WTC11 (cell line): Measurements from ENCODE around the gene CIRBP. TPM values are rescaled to one million over a fixed set of nuclear protein-coding genes. Genes with fewer than 3 reads are reported as not detected.

Experiments
- ATAC-seq: fragments of 200-7000 bp; cut with Tn5 transposase; 2 replicates; pipeline ENCODE4 v1.10.0; 2021; ENCODE audit warnings: mild to moderate bottlenecking, moderate library complexity
- CTCF ChIA-PET: fragments of 300-600 bp; sonication (Branson Sonifier 250); formaldehyde crosslinking; loops from one replicate; lab custom pipeline; 2021; ENCODE audit warnings: antibody characterized with exemption; lab: Charles Lee
- POLR2A ChIA-PET: fragments of 350-600 bp; sonication (Branson Sonifier 250); formaldehyde crosslinking; loops from one replicate; lab custom pipeline; 2021; ENCODE audit warnings: antibody characterized with exemption; lab: Charles Lee
- DNase-seq: peaks from one replicate; pipeline ENCODE4 v3.0.0; 2021; ENCODE audit warnings: low spot score
- H3K27ac Mint-ChIP-seq: 2 replicates; pipeline ENCODE4 v1.8.0; 2021; ENCODE audit warnings: mixed read lengths
- H3K27me3 Mint-ChIP-seq: 2 replicates; pipeline ENCODE4 v1.8.0; 2021; ENCODE audit warnings: low read depth, mild to moderate bottlenecking, moderate library complexity, mixed read lengths
- H3K36me3 Mint-ChIP-seq: 2 replicates; pipeline ENCODE4 v1.8.0; 2021; ENCODE audit warnings: mixed read lengths
- H3K4me1 Mint-ChIP-seq: 2 replicates; pipeline ENCODE4 v1.8.0; 2022; ENCODE audit warnings: mixed read lengths
- H3K4me3 Mint-ChIP-seq: 2 replicates; pipeline ENCODE4 v1.8.0; 2021; ENCODE audit warnings: mild to moderate bottlenecking, moderate library complexity, mixed read lengths
- H3K9me3 Mint-ChIP-seq: 2 replicates; pipeline ENCODE4 v1.8.0; 2021; ENCODE audit warnings: mixed read lengths
- ATF6 ChIP-seq: sonication (generic); formaldehyde crosslinking; IDR thresholded peaks from 2 replicates; pipeline ENCODE4 v1.8.1; 2023; ENCODE audit warnings: mild to moderate bottlenecking, missing genetic modification reagents
- E2F4 ChIP-seq: sonication (generic); formaldehyde crosslinking; IDR thresholded peaks from 2 replicates; pipeline ENCODE4 v1.8.1; 2022; ENCODE audit warnings: low read depth, mild to moderate bottlenecking, moderate library complexity, missing genetic modification reagents, borderline replicate concordance
- ERG ChIP-seq: fragments of 250-450 bp; sonication (Bioruptor Pico); IDR thresholded peaks from 2 replicates; pipeline ENCODE4 v1.8.0; 2021; ENCODE audit warnings: mild to moderate bottlenecking
- ETV6 ChIP-seq: sonication (generic); formaldehyde crosslinking; IDR thresholded peaks from 2 replicates; pipeline ENCODE4 v1.8.1; 2022; ENCODE audit warnings: mild to moderate bottlenecking, missing genetic modification reagents
- GABPB1 ChIP-seq: sonication (generic); formaldehyde crosslinking; IDR thresholded peaks from 2 replicates; pipeline ENCODE4 v1.8.1; 2023; ENCODE audit warnings: mild to moderate bottlenecking, missing genetic modification reagents
- GRHL2 ChIP-seq: fragments of 250-450 bp; sonication (Bioruptor Pico); IDR thresholded peaks from 2 replicates; pipeline ENCODE4 v1.8.0; 2022; ENCODE audit warnings: mild to moderate bottlenecking, moderate library complexity; ENCODE audit not compliant: insufficient replicate concordance, severe bottlenecking
- GTF2I ChIP-seq: fragments of 250-450 bp; sonication (Bioruptor Pico); conservative IDR thresholded peaks from 2 replicates; pipeline ENCODE4 v1.4.0; 2021; ENCODE audit warnings: mild to moderate bottlenecking
- IRF1 ChIP-seq: sonication (generic); formaldehyde crosslinking; IDR thresholded peaks from 2 replicates; pipeline ENCODE4 v1.8.0; 2023; ENCODE audit warnings: missing genetic modification reagents
- KAT7 ChIP-seq: sonication (generic); formaldehyde crosslinking; IDR thresholded peaks from 2 replicates; pipeline ENCODE4 v1.8.1; 2023; ENCODE audit warnings: missing genetic modification reagents, mild to moderate bottlenecking, borderline replicate concordance
- MAX ChIP-seq: sonication (generic); formaldehyde crosslinking; IDR thresholded peaks from 2 replicates; pipeline ENCODE4 v1.8.0; 2022; ENCODE audit warnings: mild to moderate bottlenecking, missing genetic modification reagents
- MXD4 ChIP-seq: fragments of 250-450 bp; sonication (Bioruptor Pico); IDR thresholded peaks from 2 replicates; pipeline ENCODE4 v1.8.0; 2021; ENCODE audit warnings: mild to moderate bottlenecking, moderate library complexity, borderline replicate concordance
- NFATC4 ChIP-seq: fragments of 250-450 bp; sonication (Bioruptor Pico); IDR thresholded peaks from 2 replicates; pipeline ENCODE4 v1.9.0; 2021; ENCODE audit warnings: mild to moderate bottlenecking
- PRRX2 ChIP-seq: fragments of 250-450 bp; sonication (Bioruptor Pico); IDR thresholded peaks from 2 replicates; pipeline ENCODE4 v1.8.0; 2021; ENCODE audit warnings: mild to moderate bottlenecking
- SP1 ChIP-seq: sonication (generic); formaldehyde crosslinking; conservative IDR thresholded peaks from 2 replicates; pipeline ENCODE4 v1.8.1; 2022; ENCODE audit warnings: missing genetic modification reagents
- TCF7 ChIP-seq: sonication (generic); formaldehyde crosslinking; IDR thresholded peaks from 2 replicates; pipeline ENCODE4 v1.8.0; 2022; ENCODE audit warnings: mild to moderate bottlenecking, low read depth, missing genetic modification reagents, moderate library complexity
- TEAD4 ChIP-seq: sonication (generic); formaldehyde crosslinking; IDR thresholded peaks from 2 replicates; pipeline ENCODE4 v1.8.0; 2022; ENCODE audit warnings: mild to moderate bottlenecking, missing genetic modification reagents
- TP53 ChIP-seq: sonication (generic); formaldehyde crosslinking; IDR thresholded peaks from 2 replicates; pipeline ENCODE4 v1.8.1; 2023; ENCODE audit warnings: mild to moderate bottlenecking, missing genetic modification reagents
- ZNF396 ChIP-seq: fragments of 250-450 bp; sonication (Bioruptor Pico); IDR thresholded peaks from 2 replicates; pipeline ENCODE4 v1.8.0; 2021; ENCODE audit warnings: mild to moderate bottlenecking, moderate library complexity, borderline replicate concordance
- total RNA-seq: library from RNA; stranded (reverse); gene quantifications from 3 replicates; pipeline ENCODE4 v1.2.3, GENCODE V29; 2021
- TF ChIP-seq, protein P1 (sequence below): fragments of 250-450 bp; sonication (Bioruptor Pico); IDR thresholded peaks from 2 replicates; pipeline ENCODE4 v1.9.0; 2021; ENCODE audit warnings: moderate library complexity, mild to moderate bottlenecking, inconsistent platforms, borderline replicate concordance
- TF ChIP-seq, protein P2 (sequence below): sonication (generic); formaldehyde crosslinking; IDR thresholded peaks from 2 replicates; pipeline ENCODE4 v1.8.1; 2023; ENCODE audit warnings: mild to moderate bottlenecking, missing genetic modification reagents, moderate library complexity
- TF ChIP-seq, protein P3 (sequence below): fragments of 250-450 bp; sonication (Bioruptor Pico); IDR thresholded peaks from 2 replicates; pipeline ENCODE4 v2.1.2; 2022; ENCODE audit warnings: mild to moderate bottlenecking, moderate library complexity
- TF ChIP-seq, protein P4 (sequence below): sonication (generic); formaldehyde crosslinking; IDR thresholded peaks from 2 replicates; pipeline ENCODE4 v1.8.1; 2022; ENCODE audit warnings: mild to moderate bottlenecking, moderate library complexity, missing genetic modification reagents

The CIRBP gene
- total RNA-seq, 1 experiment from 2014 or later: 298 TPM

- TF ChIP-seq, protein P1, sequence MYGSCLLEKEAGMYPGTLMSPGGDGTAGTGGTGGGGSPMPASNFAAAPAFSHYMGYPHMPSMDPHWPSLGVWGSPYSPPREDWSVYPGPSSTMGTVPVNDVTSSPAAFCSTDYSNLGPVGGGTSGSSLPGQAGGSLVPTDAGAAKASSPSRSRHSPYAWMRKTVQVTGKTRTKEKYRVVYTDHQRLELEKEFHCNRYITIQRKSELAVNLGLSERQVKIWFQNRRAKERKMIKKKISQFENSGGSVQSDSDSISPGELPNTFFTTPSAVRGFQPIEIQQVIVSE: no peak
- TF ChIP-seq, protein P2, sequence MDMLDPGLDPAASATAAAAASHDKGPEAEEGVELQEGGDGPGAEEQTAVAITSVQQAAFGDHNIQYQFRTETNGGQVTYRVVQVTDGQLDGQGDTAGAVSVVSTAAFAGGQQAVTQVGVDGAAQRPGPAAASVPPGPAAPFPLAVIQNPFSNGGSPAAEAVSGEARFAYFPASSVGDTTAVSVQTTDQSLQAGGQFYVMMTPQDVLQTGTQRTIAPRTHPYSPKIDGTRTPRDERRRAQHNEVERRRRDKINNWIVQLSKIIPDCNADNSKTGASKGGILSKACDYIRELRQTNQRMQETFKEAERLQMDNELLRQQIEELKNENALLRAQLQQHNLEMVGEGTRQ (CRISPR knock-in tag): no peak
- TF ChIP-seq TCF7 (CRISPR knock-in tag) (no peak), TEAD4 (CRISPR knock-in tag) (no peak)
These were observed 39.6 kb downstream of the CIRBP start (continued) for GRCh38 chr19:1308718-1309117.

DNA sequence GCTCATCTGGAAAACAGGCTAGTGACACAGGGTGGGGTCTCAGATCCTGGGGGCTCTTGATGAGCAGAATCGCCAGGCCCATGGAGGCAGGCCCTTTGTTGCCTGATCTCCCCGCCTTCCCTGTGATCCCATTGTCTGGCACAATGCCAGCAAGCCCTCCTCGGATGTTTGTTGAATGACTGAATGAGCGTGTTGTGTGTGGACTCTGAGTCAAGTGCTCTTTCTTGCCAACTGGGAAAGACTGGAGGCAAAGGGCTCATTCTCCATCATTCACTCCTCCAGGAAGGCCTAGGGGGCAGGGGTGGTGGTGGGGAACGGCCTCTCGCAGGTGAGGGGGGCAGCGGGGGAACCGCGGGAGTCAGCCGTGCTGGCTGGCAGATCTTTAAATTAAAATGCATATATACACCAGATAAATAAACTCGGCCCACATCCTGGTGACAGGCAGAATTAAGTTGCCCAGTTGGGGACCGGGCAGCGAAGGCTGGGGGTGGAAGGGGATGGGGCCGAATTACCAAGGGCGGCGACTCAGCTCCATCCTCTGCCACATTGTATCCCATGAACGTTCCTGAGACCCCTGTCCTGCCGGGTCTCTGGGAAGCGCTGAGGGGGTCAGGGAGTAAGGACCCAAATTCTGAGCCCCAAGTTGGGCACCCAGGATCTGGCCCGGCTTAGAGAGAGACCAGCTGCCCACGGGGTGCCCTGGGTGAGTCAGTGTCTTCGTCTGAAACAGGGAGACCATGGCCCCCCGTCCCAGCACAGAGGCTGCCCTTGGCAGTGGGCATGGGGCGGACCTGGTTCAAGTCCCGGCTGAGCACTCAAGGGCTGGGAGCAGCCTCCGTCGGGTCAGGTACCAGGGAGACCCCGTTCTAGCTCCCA, 41.1 kb downstream of the CIRBP start:
- POLR2A ChIA-PET: no interaction called here
- CTCF ChIA-PET: interaction anchor here (1.2 to 2.5 kb wide), 2 partner anchors 30 to 134 kb away, joined by 3 to 10 read pairs; no protein-coding TSS in a partner anchor
- H3K4me3 Mint-ChIP-seq: no peak overlapping the region
- H3K36me3 Mint-ChIP-seq: no peaks in the 10 kb centered on the region
- no peaks in the 10 kb centered on the region for H3K9me3 Mint-ChIP-seq
- H3K4me1 Mint-ChIP-seq: no peaks in the 10 kb centered on the region
- no peak overlapping the region for H3K27ac Mint-ChIP-seq
- H3K27me3 Mint-ChIP-seq: peaks cover 4% of the 10 kb centered on the region; the same call in 1 of the 2 replicates
- DNase-seq: no peak
- ATAC-seq: no peak
- peak; percentile 52; the same call in 1 of the 2 replicates for TF ChIP-seq GTF2I (CRISPR knock-in tag)
- TF ChIP-seq, protein P3, sequence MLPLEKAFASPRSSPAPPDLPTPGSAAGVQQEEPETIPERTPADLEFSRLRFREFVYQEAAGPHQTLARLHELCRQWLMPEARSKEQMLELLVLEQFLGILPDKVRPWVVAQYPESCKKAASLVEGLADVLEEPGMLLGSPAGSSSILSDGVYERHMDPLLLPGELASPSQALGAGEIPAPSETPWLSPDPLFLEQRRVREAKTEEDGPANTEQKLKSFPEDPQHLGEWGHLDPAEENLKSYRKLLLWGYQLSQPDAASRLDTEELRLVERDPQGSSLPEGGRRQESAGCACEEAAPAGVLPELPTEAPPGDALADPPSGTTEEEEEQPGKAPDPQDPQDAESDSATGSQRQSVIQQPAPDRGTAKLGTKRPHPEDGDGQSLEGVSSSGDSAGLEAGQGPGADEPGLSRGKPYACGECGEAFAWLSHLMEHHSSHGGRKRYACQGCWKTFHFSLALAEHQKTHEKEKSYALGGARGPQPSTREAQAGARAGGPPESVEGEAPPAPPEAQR: no peak

GRCh38 chr19:1310853-1311180, 41.7 kb downstream of the CIRBP start:
- peaks cover 7% of the 10 kb centered on the region; the same call in 1 of the 2 replicates for H3K27me3 Mint-ChIP-seq
- no peak for TF ChIP-seq KAT7 (CRISPR knock-in tag)
- no peak for TF ChIP-seq ETV6 (CRISPR knock-in tag)
- TF ChIP-seq NFATC4 (CRISPR knock-in tag): no peak
- TF ChIP-seq ZNF396: no peak
- no peak for TF ChIP-seq E2F4 (CRISPR knock-in tag)
- TF ChIP-seq MXD4: no peak
- no peak for TF ChIP-seq SP1 (CRISPR knock-in tag)
- no peak for TF ChIP-seq ATF6 (CRISPR knock-in tag)
- TF ChIP-seq, protein P4, sequence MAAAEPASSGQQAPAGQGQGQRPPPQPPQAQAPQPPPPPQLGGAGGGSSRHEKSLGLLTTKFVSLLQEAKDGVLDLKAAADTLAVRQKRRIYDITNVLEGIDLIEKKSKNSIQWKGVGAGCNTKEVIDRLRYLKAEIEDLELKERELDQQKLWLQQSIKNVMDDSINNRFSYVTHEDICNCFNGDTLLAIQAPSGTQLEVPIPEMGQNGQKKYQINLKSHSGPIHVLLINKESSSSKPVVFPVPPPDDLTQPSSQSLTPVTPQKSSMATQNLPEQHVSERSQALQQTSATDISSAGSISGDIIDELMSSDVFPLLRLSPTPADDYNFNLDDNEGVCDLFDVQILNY (CRISPR knock-in tag): no peak
- no peak for TF ChIP-seq IRF1 (CRISPR knock-in tag)
- TF ChIP-seq GRHL2 (CRISPR knock-in tag): no peak
- TF ChIP-seq PRRX2 (CRISPR knock-in tag): no peak
- no peak for TF ChIP-seq TP53 (CRISPR knock-in tag)
- TF ChIP-seq GABPB1 (CRISPR knock-in tag): no peak
- TF ChIP-seq MAX (CRISPR knock-in tag): no peak
- no peak for TF ChIP-seq ERG (CRISPR knock-in tag)
- ATAC-seq (no peak), DNase-seq (no peak)
- H3K9me3 Mint-ChIP-seq: no peaks in the 10 kb centered on the region
- no peak overlapping the region for H3K4me3 Mint-ChIP-seq
- POLR2A ChIA-PET: no interaction called here
- CTCF ChIA-PET: interaction anchor here (0.6 to 2.5 kb wide), 6 partner anchors 19 to 708 kb away, joined by 3 to 10 read pairs (median 4); no protein-coding TSS in a partner anchor
- no peaks in the 10 kb centered on the region for H3K36me3 Mint-ChIP-seq
- no peak overlapping the region for H3K27ac Mint-ChIP-seq
- no peaks in the 10 kb centered on the region for H3K4me1 Mint-ChIP-seq
